ENCODE measurements around the gene HSPB2. TPM values are rescaled to one million over a fixed set of nuclear protein-coding genes. Genes with fewer than 3 reads are reported as not detected.

HSPB2 gene
- total and polyA plus RNA-seq, 7 donors = 20.2 to 55.5 (median 25.0) TPM

DNA sequence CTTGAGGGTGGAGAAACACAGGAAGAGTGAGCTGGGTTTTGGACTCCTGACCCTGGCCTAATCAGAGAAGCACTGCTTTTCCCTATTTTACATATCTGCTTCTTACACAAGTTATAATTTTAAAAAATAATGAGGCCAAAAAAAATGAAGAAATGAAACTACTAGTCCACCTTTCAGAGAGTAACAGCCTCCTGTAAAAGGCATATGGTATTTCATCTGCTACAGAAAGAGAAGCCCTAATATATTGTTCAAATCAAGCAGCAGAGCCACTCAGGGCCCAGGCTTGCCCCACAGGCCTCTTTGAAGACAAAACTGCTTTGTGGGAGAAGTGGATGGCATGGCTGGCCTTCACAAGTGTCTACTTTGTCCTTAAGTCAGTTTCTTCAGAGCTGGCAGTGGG lies 34.6 kb downstream of the HSPB2 start:
- Histone ChIP-seq H3K36me3 (ENCODE audit: insufficient read depth in 1 of 2, low read depth in 1 of 2) (no peaks in the 10 kb centered on the region), H3K27me3 (ENCODE audit: insufficient read depth in 3 of 3, low read length in 2 of 3) (no peaks in the 10 kb centered on the region), H3K4me3 (no peak overlapping the region), H3K27ac (peak overlapping the region; percentile 31), H3K4me1 (peaks cover 22% of the 10 kb centered on the region), H3K9me3 (no peaks in the 10 kb centered on the region)
- intact Hi-C loops (cut with DNase I) = no loop called here
- DNase-seq = no peak
- TF ChIP-seq, protein P1, sequence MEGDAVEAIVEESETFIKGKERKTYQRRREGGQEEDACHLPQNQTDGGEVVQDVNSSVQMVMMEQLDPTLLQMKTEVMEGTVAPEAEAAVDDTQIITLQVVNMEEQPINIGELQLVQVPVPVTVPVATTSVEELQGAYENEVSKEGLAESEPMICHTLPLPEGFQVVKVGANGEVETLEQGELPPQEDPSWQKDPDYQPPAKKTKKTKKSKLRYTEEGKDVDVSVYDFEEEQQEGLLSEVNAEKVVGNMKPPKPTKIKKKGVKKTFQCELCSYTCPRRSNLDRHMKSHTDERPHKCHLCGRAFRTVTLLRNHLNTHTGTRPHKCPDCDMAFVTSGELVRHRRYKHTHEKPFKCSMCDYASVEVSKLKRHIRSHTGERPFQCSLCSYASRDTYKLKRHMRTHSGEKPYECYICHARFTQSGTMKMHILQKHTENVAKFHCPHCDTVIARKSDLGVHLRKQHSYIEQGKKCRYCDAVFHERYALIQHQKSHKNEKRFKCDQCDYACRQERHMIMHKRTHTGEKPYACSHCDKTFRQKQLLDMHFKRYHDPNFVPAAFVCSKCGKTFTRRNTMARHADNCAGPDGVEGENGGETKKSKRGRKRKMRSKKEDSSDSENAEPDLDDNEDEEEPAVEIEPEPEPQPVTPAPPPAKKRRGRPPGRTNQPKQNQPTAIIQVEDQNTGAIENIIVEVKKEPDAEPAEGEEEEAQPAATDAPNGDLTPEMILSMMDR (IDR thresholded peaks at IDR 0.05) = no peak
- no peak for ATAC-seq

DNA sequence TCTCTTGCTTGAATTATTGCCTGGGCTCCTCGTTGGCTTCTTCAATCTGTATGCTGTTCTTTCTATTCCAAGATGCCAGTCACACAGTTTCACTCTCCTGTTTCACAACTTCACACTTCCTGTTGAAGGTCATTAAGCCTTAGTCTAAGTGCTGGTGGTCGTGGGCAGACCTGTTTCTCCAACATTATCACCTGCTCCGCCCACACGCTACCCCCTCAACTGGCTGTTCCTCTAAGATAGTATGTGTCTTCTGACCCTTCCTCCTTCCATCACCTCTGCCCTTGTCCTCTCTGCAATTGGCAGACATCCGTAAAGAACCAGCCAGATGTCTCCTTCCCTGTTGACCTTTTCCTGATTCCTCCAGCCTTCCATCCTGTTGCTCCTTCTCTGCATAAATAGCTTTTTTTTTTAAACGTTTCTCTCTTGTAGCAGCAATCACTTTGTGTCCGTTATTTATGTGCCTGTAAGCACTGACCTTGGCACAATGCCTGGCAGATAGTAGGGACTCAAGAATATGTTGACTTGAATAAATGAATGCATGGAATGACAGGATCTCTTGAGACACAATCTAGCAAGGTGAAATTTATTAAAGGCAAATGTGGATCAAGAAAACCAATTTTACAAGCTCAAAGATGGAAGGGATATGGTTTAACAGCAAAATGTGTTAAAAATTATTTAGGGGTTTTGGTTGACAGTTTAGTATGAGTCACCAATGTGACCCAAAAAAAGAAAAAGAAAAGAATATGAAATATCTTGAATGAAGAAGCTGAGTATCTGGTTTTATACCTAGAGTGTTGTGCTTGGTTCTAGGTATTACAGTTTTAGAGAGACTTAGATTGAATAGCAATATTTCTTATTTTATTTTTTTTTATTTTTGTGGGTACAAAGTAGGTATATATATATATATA lies 37.2 kb downstream of the HSPB2 start:
- H3K4me3 ChIP-seq = no peak overlapping the region
- ATAC-seq (no peak), DNase-seq (no peak)
- WGBS, 3 donors = 41 to 43% (median 43%) methylated on average over 7 of the region's 7 CpGs
- intact Hi-C loops (cut with DNase I) = no loop called here
- peaks cover 9% of the 10 kb centered on the region for H3K4me1 ChIP-seq
- TF ChIP-seq, protein P1 (IDR thresholded peaks at IDR 0.05) = no peak
- no peak overlapping the region for H3K27ac ChIP-seq
- H3K27me3 ChIP-seq (ENCODE audit: insufficient read depth in 3 of 3, low read length in 2 of 3) = no peaks in the 10 kb centered on the region
- no peaks in the 10 kb centered on the region for H3K9me3 ChIP-seq
- no peaks in the 10 kb centered on the region for H3K36me3 ChIP-seq (ENCODE audit: insufficient read depth in 1 of 2, low read depth in 1 of 2)

DNA sequence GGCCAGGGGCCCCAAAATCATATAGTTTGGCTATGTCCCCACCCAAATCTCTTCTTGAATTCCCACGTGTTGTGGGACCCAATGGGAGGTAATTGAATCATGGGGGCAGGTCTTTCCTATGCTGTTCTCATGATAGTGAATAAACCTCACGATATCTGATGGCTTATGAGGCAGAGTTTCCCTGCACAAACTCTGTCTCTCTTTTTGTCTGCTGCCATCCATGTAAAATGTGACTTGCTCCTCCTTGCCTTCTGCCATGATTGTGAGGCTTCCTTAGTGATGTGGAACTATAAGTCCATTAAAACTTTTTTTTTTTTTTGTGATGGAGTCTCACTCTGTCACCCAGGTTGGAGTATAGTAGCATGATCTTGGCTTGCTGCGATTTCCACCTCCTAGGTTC lies 39.0 kb downstream of the HSPB2 start:
- Histone ChIP-seq H3K4me1 (peaks cover 8% of the 10 kb centered on the region), H3K27me3 (ENCODE audit: insufficient read depth in 3 of 3, low read length in 2 of 3) (no peaks in the 10 kb centered on the region), H3K36me3 (ENCODE audit: insufficient read depth in 1 of 2, low read depth in 1 of 2) (no peaks in the 10 kb centered on the region), H3K4me3 (no peak overlapping the region), H3K27ac (no peak overlapping the region), H3K9me3 (no peaks in the 10 kb centered on the region)
- ATAC-seq (no peak), DNase-seq (no peak)
- TF ChIP-seq, protein P1 (IDR thresholded peaks at IDR 0.05) = no peak
- 91 to 98% (median 96%) methylated on average over 3 of the region's 3 CpGs for WGBS, 3 donors
- intact Hi-C loops (cut with DNase I) = no loop called here

DNA sequence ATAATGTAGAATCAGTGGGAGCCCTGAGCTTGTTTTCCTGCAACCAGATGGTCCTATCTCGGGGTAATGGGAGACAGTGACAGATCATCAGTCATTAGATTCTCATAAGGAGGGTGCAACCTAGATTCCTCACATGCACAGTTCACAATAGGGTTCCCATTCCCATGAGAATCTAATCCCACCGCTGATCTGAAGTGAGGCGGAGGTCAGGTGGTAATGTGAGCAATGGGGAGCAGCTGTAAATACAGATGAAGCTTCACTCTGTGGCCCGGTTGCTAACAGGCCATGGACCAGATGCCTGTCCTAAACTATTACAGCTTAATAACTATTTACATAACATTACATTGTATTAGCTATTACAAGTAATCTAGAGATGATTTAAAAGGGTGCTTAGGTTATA lies 41.6 kb downstream of the HSPB2 start:
- 88 to 92% (median 91%) methylated on average over 4 of the region's 4 CpGs for WGBS, 3 donors
- ATAC-seq (no peak), DNase-seq (no peak)
- Histone ChIP-seq H3K9me3 (no peaks in the 10 kb centered on the region), H3K4me3 (no peak overlapping the region), H3K36me3 (ENCODE audit: insufficient read depth in 1 of 2, low read depth in 1 of 2) (no peaks in the 10 kb centered on the region), H3K4me1 (peaks cover 20% of the 10 kb centered on the region), H3K27me3 (ENCODE audit: insufficient read depth in 3 of 3, low read length in 2 of 3) (no peaks in the 10 kb centered on the region), H3K27ac (no peak overlapping the region)
- intact Hi-C loops (cut with DNase I) = no loop called here
- TF ChIP-seq, protein P1 (IDR thresholded peaks at IDR 0.05) = no peak
